HG02588 (cell line): ENCODE data around the gene DENND2D.
"Not testable (repeated sequence)": the region's sequence is repeated elsewhere in the genome, so short reads cannot be mapped to it uniquely, and the experiment has no call there.

Experiments used
- ATAC-seq: cut with Tn5 transposase; IDR thresholded peaks from one replicate; pipeline ENCODE4 v1.9.1; 2021; ENCODE audit warnings: mild to moderate bottlenecking, moderate library complexity; ENCODE audit not compliant: unreplicated experiment

DENND2D gene

DNA sequence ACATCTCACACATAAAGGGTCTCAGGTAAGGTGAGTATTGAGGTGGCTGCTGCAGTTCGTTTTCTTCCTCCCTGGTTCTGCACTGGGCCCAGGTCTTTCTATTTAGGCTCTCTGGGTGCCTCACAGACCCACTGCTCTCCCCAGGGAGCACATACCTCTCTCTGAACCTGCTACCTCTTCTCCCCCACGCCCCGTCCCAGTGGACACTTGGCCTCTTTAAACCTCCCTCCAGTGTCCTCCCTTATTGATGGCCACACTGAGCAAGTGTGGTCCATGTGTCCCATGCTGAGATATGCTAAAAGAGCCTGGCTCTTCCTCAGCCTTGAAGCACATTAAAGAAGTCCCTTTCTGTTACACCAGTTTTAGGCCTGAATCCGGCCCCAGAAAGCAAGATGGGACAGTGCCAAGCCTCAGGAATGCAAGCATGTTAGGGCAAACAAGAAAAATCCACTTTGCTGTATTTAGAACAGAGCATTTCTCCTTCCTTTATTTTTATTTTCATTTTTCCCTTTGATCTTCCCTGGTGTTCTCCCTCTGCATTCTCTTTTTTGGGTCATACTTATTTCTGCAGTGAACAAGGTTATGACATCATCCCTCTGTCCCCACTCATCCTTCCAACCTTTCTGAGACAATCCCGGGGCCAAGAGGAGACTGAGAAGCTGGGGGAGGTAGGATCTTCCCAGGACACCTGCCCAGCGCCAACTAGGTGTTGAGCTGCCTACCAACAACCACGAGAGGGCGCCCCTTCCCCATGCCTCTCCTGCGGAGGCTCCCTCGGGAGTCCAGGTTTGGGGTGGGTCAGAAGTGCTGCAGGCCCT, 22.1 kb upstream of the DENND2D start:
- ATAC-seq, result no peak

DNA sequence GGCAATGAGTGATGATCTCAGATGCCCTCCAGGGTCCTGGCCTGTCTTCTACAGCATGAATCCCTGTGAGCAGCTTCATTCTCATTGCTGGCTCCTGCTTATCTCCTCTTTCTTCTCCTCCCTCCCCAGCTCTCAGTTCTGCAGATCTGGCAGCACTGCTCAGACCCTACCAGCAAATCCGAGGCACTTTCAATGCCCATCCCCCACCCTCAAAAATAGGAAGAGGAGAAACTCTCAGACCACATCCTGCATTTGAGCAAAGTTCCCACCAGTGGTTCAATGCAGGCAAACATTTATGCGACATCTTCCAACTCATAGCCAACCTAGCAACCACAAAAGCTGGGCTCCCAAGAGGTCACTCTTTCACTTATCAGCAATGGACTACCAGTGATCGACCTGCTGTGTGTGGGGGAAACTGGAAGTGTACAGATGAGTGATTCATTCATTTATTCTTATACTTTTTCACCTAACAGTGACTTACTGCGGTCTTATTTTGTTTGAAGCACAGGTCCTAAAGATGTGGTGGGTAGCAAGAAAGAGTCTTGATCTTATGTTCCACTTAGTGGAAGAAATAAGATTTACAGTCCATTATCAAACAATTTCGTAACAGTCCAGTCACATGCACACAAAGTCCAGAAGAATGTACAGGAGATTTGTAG, 21.3 kb upstream of the DENND2D start:
- peak; percentile 59 for ATAC-seq

DNA sequence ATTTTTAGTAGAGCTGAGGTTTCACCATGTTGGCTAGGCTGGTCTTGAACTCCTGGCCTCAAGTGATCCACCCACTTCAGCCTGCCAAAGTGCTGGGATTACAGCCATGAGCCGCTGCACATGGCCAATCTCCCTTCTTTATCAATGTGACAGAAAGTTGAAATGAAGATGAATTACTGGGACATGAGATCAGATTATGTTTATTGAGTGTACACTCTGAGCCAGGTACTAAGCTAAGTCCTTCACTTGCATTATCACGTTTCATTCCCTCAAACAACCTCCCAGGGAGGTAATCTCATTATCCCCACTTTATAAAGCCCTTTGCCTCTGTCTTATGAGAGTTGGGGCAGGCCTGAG, 20.8 kb upstream of the DENND2D start:
- ATAC-seq, result no peak

DNA sequence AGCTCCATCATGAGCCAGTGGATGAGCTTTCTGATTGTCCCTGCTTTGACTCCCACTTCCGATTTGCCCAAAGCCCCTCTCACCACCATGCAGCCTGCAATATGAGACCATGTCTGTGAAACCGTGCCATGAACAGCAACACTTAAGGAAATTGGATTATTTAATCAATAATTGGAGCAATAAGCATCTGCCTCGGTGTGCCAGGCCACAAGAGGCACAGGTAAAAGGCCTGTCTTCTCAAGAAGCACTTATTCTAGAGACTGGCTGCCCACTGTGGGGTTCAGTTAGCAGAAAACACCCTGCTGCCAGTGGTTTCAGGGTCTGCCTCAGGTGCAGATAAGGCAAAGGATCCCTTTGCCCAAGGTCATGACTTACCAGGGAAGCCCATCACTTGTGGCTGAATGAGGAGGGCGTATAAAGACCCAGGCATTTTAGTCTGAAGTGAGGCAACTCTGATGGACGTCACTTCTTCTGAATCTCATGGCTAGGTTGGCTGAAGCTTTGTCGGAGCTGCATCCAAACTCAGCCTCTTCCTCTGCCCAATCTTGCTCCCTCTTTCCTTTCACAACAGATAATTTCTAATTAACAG, 19.9 kb upstream of the DENND2D start:
- no peak for ATAC-seq

DNA sequence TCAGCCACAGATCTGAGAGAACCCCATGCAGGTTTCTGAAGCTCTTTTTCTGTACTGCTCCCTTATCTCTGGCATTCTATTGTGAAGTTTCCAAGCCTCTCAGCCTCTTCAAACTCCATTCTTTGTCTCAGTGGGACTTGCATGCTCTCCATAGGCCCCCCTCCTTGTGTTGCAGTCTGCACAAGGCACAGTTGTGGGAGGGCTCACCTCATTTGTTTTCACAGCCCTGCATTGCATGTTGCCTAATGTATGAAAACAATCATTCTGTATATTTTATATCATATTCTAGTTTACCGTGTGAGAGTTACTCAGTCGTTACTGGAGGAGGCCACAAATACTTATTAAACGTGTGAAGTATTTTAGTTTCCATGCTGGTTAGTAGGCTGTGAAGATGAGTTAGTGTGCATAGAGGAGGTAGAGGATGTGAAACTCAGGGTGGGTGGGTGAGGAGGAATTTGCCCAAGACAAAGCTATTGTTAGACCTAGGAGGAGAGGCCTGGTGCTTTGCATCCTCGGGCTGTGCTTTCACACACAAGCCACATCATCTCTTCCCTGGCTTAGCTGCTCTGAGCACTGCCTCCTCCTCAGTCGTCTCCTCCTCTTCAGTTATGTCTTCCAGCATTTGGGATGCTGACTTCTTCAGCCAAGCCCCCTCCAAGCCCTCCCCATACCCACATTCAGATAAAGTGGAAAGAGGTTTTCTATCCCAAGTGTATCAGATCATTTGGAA, 19.3 kb upstream of the DENND2D start:
- peak; percentile 34 for ATAC-seq

DNA sequence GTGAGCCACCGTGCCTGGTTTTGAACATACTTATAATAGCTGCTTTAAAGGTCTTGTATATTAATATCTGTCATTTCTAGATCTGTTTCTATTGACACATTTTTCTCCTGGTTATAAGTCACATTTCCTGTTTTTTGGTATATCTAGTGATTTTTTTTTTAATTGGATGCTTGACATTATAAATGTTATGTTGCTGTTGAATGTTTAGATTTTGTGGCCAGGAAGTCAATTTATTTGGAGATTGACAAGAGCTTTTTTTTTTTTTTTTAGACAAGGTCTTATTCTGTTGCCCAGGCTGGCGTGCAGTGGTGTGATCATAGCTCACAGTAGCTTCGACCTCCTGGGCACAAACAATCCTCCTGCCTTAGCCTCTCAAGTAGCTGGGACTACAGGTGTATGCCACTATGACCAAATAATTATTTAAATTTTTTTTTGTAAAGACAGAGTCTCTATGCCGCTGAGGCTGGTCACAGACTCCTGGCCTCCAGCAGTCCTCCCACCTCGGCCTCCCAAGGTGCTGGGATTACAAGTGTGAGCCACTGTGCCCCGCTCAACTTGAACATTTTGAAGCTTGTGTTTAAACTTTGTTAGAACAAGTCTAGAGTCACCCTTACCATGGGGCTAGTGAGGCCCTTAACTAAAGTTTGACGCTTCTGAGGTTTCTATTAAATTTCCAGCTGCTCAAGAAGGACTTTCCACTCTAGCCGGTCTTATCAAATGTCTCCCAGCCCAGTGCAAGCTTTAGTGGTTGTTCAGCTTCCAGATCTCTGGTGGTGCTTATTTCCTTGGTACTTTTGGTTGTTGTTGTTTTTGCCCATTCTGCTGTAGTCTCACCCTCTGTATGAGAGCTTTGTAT, 18.5 kb upstream of the DENND2D start:
- ATAC-seq, result no peak

DNA sequence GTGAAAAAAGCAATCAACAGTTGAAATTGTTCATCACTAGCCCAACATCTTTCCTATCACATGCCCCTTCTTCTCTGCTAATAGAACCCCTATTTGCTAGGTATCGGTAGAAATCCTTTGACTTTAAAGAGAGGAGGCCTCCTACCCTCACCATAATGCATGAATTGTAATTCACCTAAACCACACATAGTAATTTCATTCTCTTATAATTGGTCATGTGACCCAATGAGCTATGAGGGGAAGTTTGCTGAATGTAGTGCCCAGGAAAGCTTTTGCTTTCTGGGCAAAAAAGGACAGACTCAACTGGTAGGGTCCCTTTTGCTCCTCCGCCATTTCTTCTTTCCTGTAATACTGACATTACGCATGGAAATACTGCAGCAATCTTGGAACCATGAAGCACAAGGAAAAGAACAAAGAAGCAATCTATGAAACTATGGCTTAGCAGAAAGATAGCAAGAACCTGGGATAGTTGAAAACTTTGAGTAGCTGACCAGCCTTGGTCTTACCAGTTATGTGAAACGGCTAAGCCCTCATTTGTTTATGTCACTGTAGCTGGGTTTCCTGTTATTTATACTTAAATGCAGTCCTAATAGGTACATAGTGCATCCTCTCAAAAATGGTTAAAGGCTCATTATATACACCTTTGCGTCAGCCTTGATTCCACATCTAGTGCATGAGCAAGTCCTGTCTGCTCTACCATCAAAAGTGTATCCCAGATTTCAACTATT, 16.9 kb upstream of the DENND2D start:
- no peak for ATAC-seq

DNA sequence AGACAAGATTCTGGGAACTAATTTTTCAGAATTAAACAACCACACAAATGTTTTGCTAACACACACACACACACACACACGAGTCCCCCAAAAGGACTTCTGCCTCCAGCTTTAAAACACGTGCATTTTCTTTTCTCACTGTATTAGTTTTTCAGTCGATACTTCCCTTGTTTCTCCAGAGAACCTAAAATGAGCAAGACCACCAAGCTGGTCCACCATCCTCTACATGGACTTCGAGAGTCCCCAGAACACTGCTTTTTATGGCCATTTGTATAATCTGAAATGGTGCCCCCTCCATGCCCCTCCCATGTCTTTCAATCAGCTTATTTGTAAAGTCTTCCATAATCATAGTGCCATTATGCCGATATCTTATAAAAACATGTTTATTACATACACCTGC, 16.3 kb upstream of the DENND2D start:
- ATAC-seq, result no peak

DNA sequence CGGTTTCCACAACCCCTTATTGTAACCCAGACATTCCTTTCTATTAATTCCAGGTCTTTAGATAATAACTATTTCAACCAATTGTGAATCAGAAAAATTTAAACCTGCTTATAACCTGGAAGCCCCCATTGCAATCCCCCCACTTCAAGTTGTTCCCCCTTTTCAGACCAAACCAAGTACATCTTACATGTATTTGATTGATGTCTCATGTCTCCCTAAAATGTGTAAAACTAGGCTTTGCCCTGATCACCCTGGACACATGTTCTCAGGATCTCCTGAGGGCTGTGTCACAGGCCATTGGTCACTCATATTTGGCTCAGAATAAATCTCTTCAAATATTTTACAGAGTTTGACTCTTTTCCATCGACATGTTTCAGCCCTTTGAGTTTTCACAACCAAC, 14.8 kb upstream of the DENND2D start:
- not testable (repeated sequence) for ATAC-seq

DNA sequence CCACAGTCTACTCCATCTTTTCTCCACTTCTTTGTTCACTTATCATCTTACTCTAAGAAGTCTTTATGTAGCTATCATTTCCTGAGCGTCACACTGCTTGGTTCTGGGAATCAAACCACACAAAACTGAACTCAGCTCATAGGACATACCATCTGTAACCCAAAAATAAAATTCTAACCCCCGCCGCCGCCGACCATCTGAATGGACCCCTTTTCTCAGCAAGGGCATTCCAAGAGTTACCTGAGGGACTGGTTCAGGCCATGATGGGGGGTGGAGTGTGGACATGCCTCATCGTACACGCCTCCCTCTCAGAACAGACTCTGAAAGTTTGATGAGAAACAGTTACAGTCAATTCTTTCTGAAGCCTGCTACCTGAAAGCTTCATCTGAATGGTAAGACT, 14.4 kb upstream of the DENND2D start:
- ATAC-seq, result no peak

DNA sequence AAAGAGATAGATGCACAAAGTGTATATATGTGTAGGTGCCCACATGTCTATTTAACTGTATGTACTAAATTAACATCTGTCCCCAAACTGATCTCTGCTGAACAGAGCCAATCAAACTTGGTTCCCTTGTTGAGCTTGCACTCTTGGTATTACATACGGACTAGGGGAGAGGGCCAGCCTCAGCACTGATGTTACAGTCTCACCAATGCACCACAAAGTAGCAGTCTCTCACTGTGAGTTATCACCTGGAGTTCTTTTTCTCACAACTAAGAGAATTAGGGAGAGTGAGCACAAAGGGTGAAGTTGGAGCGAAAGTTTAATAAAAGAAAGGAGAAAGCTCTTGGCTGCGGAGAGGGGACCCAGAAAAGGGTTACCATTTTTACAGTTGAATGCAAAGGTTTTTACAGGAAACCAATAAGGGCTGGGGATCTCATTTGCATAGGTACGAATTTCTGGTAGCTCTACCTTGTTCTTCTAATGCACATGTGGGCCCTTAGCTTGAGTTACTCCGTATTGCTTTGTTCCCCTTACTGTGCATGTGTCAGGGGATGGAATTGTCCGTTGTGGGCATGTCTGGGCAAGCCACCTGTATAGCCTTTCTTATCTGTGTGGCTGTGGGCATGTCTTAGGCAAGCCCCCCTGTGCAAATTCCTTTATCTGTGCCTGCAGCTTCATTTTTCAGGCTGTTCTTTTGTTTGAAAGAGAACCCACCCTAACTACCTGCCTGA, 13.8 kb upstream of the DENND2D start:
- ATAC-seq, result no peak

DNA sequence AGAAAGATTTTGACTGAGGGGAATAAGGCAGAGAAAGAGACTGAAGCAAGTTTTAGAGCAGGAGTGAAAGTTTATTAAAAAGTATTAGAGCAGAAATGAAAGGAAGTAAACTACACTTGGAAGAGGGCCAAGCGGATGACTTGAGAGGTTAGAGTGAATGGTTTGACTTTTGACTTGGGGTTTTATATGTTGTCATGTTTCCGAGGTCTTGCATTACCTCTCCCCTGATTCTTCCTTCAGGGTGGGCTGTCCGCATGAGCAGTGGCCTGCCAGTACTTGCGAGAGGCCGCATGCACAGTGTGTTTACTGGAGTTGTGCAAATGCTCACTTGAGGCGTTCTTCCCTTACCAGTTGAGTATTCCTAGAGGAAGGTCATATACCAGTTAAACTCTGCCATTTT, 13.0 kb upstream of the DENND2D start:
- no peak for ATAC-seq

DNA sequence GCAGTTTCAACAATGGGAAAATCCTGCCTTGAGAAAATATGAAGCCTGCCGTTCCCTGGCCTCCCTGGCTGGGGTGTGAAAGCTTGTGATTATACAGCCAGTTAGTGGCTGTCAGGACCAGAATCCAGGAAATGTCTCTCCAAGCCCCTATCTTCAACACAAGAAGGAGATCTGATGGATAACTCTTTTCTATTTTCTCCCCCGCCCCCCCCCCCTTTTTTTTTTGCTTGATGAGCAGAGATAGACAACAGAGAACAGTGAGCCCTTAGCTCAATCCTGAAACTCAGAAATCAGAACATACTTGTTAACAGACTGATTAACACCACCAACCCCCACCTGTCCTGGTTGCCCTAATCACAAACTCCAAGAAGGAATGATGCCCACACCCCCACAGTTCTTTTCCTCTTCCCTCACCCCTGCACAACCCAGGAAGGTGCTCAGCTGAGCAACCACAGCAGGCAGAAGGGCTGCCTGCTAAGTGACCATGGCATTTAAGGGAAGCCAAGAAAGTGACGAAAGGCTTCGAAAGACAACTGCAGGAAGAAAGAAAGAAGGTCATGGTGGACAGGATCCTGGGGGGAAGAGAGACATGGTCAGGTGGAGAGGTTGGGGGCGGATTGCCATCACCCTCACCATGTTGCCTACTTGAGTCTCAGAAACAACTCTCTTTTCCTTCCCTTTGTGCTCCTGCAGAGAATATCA, 12.3 kb upstream of the DENND2D start:
- ATAC-seq, result no peak

DNA sequence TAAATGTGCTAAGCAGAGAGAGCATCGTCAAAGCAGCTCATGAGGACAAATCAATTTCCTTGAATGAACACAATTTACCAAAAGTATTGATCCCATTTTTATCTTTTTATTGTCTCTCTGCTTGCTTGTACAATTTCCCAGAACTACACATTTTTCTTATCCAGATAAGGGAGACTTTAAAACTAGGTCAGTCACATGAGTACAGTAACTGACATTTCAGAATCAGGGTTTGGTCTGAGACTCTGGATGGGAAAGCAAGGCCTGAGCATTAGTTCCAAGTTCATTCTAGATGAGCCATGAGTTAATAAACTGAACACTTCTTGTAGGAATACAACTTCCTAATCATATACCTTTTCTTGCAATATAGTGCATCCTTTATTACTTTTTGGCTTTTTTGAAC, 11.5 kb upstream of the DENND2D start:
- no peak for ATAC-seq

DNA sequence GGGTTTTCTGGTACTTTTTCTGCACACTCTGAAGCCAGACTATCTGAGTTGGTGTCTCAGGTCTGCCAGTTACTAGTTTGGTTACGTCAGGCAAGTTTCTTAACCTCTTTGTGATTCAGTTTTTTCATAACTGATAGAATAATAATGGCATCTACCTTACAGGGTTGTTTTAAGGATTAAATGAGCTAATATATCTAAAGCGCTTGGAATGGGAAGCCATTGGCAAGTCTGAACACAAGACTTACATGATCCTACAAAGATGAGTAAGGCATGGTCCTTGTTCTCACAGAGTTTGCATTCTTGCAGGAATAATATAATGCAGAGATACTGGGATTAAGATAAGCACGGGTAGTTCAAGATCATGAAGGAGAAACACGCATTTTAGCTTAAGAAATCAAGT, 9.2 kb upstream of the DENND2D start:
- ATAC-seq, result no peak

DNA sequence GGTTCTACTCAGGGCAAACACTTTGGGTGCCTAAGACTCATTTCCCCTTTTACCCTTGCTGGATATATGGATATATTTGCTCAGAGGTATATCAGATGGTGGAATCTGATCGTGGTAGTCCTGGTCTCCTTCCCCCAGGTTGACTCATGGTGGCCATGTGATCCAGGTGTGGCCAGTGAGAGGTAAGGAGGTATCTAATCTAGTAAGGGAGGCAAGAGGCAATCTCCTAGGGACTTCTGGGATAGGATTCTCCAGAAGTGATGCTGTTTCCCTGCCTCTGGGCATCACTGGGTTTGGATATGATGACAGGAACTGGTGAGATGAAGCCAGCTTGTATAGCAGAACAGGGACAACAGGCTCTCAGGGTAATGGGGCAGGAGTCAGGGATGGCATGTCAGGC, 8.5 kb upstream of the DENND2D start:
- ATAC-seq, result no peak

DNA sequence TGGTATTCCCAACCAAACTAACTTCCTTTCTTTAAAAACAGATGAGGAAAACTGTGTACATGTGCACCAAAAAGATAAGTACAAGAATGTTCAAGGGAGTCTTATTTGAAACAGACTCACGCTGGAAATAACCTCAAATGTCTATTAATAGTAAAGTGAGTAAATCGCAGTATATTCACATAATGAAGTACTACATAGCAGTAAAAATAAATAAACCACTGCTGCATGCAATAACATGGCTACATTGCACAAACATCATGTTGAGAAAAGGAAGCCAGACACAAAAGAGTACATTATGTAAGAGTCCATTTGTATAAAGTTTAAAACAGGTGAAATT, 5.2 kb upstream of the DENND2D start:
- ATAC-seq, result no peak

DNA sequence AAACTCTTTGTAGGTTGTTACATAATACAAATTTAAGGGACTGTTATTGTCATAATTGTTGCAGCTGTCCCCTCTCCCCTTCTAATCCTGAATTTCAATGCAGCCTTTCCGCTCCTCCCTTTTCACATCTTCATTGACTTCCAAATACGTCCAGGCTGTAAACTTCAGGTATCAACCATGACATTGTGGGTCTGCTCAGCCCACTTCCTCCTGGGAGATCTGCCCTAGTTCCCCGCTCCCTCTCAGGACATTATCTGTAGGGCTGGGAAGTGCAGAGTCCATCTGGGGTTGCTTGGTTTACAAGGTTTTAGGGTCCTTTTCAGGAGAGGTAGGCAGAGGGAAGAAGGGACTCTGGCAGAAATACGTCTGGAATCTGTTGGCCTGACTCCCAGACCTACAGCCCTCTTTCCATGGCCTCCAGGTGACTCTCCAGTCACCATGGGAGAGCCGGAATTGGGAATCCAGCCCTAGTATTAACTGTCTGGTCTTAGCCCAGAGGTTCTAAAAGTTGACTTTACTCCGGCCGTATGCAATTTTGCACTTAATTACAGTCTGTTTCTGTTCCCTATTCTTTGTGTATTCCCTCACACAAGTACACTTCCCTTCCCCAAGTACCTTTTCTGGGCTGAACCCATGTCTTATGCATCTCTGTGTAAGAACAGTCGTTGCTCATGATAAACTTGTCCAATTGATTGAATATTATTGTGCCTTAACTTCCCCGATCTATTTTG, 4.7 kb upstream of the DENND2D start:
- ATAC-seq, result no peak
